NB4 (cell line): ENCODE measurements around the gene SSNA1.

Experiments
- DNase-seq: peaks from one replicate; pipeline ENCODE4 v3.0.0; 2010; ENCODE audit warnings: low read depth
- H3K4me3 ChIP-seq: one replicate; pipeline ENCODE4 v1.5.1; 2011; ENCODE audit warnings: mild to moderate bottlenecking, low read depth, low read length, moderate library complexity
- CTCF ChIP-seq: IDR thresholded peaks from one replicate; pipeline ENCODE4 v1.5.1; 2012; ENCODE audit warnings: low read depth, low read length
- MAX ChIP-seq: IDR thresholded peaks from 2 replicates; pipeline ENCODE4 v1.6.1; 2011; ENCODE audit warnings: low read depth, low read length
- MYC ChIP-seq: IDR thresholded peaks from 2 replicates; pipeline ENCODE4 v1.6.1; 2011; ENCODE audit warnings: low read depth, low read length
- POLR2A ChIP-seq: IDR thresholded peaks from 2 replicates; pipeline ENCODE4 v1.6.1; 2011; ENCODE audit warnings: mild to moderate bottlenecking; ENCODE audit not compliant: insufficient read length; ENCODE audit errors: extremely low read depth

Gene SSNA1

GRCh38 chr9:137221095-137221505 is 32.6 kb downstream of the SSNA1 start:
- TF ChIP-seq MYC, result no peak
- no peak for TF ChIP-seq POLR2A
- no peak for TF ChIP-seq MAX
- no peak for TF ChIP-seq CTCF
- DNase-seq, result no peak
- no peak overlapping the region for H3K4me3 ChIP-seq

GRCh38 chr9:137221506-137222111 is 33.1 kb downstream of the SSNA1 start:
- DNase-seq, result no peak
- TF ChIP-seq CTCF (no peak), POLR2A (no peak), MYC (no peak), MAX (no peak)
- H3K4me3 ChIP-seq, result no peak overlapping the region

- TF ChIP-seq MYC (no peak), MAX (no peak), POLR2A (no peak), CTCF (no peak)
- no peak for DNase-seq
- peak within 1 kb of the TSS; percentile 47 for H3K4me3 ChIP-seq
These were observed 34.0 kb downstream of the SSNA1 start, which contains the start of gene RNF208 for GRCh38 chr9:137222190-137223077. RNF208 (minus strand) TSS chr9:137222240; CDS start chr9:137221212, 1,028 bp downstream.

- TF ChIP-seq POLR2A, result peak; percentile 71
- TF ChIP-seq MYC, result peak; percentile 80
- TF ChIP-seq CTCF, result no peak
- TF ChIP-seq MAX, result peak; percentile 76
- peak; percentile 96 for DNase-seq
- peak overlapping the region; percentile 68 for H3K4me3 ChIP-seq
These were observed 34.8 kb downstream of the SSNA1 start for GRCh38 chr9:137223078-137223970.

GRCh38 chr9:137224830-137225694 is 36.6 kb downstream of the SSNA1 start, which contains the start of gene CYSRT1:
CYSRT1 (plus strand) TSS chr9:137225174; CDS start chr9:137225622, 448 bp downstream.
- no peak for DNase-seq
- TF ChIP-seq MYC, result no peak
- TF ChIP-seq CTCF, result no peak
- TF ChIP-seq MAX, result no peak
- TF ChIP-seq POLR2A, result no peak
- peak within 1 kb of the TSS; percentile 68 for H3K4me3 ChIP-seq
